HEK293 (cell line): ENCODE measurements around the gene ROR2.

Experiments
- ELK4 ChIP-seq: IDR thresholded peaks from 2 replicates; pipeline ENCODE4 v1.6.1; 2011; ENCODE audit warnings: mild to moderate bottlenecking, low read depth, low read length, borderline replicate concordance
- GLIS1 ChIP-seq: fragments of 450-650 bp; formaldehyde crosslinking; IDR thresholded peaks from 2 replicates; pipeline ENCODE4 v1.5.1; 2016; ENCODE audit warnings: missing biosample characterization, missing genetic modification characterization
- HOXC10 ChIP-seq: sonication (generic); formaldehyde crosslinking; IDR thresholded peaks from 2 replicates; pipeline ENCODE4 v1.8.1; 2023; ENCODE audit warnings: mild to moderate bottlenecking, missing genetic modification reagents
- PRDM2 ChIP-seq: fragments of 450-650 bp; formaldehyde crosslinking; IDR thresholded peaks from 2 replicates; pipeline ENCODE4 v1.5.1; 2016; ENCODE audit warnings: missing biosample characterization, missing genetic modification characterization, borderline replicate concordance
- PRDM6 ChIP-seq: fragments of 450-650 bp; formaldehyde crosslinking; IDR thresholded peaks from 2 replicates; pipeline ENCODE4 v1.5.1; 2017; ENCODE audit warnings: missing biosample characterization, missing genetic modification characterization
- SP2 ChIP-seq: fragments of 450-650 bp; formaldehyde crosslinking; IDR thresholded peaks from 2 replicates; pipeline ENCODE4 v1.5.1; 2016; ENCODE audit warnings: missing biosample characterization, missing genetic modification characterization
- ZBTB1 ChIP-seq: fragments of 450-650 bp; formaldehyde crosslinking; IDR thresholded peaks from 2 replicates; pipeline ENCODE4 v1.5.1; 2016; ENCODE audit warnings: missing biosample characterization, missing genetic modification characterization
- ZNF174 ChIP-seq: fragments of 450-650 bp; formaldehyde crosslinking; IDR thresholded peaks from 2 replicates; pipeline ENCODE4 v1.5.0; 2017; ENCODE audit warnings: missing biosample characterization, mild to moderate bottlenecking, missing genetic modification characterization
- ZNF18 ChIP-seq: fragments of 450-650 bp; formaldehyde crosslinking; IDR thresholded peaks from 2 replicates; pipeline ENCODE4 v1.5.1; 2016; ENCODE audit warnings: missing biosample characterization, missing genetic modification characterization
- ZNF19 ChIP-seq: fragments of 450-650 bp; formaldehyde crosslinking; IDR thresholded peaks from 2 replicates; pipeline ENCODE4; 2016; ENCODE audit warnings: missing biosample characterization, missing genetic modification characterization, low read depth
- ZNF354C ChIP-seq: fragments of 450-650 bp; formaldehyde crosslinking; IDR thresholded peaks from 2 replicates; pipeline ENCODE4 v1.5.1; 2016; ENCODE audit warnings: missing biosample characterization, missing genetic modification characterization, low read depth, borderline replicate concordance
- ZNF510 ChIP-seq: fragments of 450-650 bp; formaldehyde crosslinking; IDR thresholded peaks from 2 replicates; pipeline ENCODE4 v1.5.1; 2018; ENCODE audit warnings: mild to moderate bottlenecking, missing genetic modification characterization, missing biosample characterization; ENCODE audit not compliant: insufficient replicate concordance
- ZNF548 ChIP-seq: fragments of 450-650 bp; formaldehyde crosslinking; IDR thresholded peaks from 2 replicates; pipeline ENCODE4 v1.5.1; 2016; ENCODE audit warnings: missing biosample characterization, missing genetic modification characterization
- ZNF645 ChIP-seq: fragments of 450-650 bp; formaldehyde crosslinking; IDR thresholded peaks from 2 replicates; pipeline ENCODE4; 2016; ENCODE audit warnings: missing biosample characterization, missing genetic modification characterization
- ZNF654 ChIP-seq: fragments of 450-650 bp; formaldehyde crosslinking; IDR thresholded peaks from 2 replicates; pipeline ENCODE4 v1.5.1; 2016; ENCODE audit warnings: low read depth, missing biosample characterization, missing genetic modification characterization
- ZNF658 ChIP-seq: fragments of 450-650 bp; formaldehyde crosslinking; IDR thresholded peaks from 2 replicates; pipeline ENCODE4; 2016; ENCODE audit warnings: missing biosample characterization, missing genetic modification characterization
- ZNF664 ChIP-seq: fragments of 450-650 bp; formaldehyde crosslinking; IDR thresholded peaks from 2 replicates; pipeline ENCODE4 v1.5.1; 2016; ENCODE audit warnings: missing biosample characterization, missing genetic modification characterization
- ZNF747 ChIP-seq: fragments of 450-650 bp; formaldehyde crosslinking; IDR thresholded peaks from 2 replicates; pipeline ENCODE4 v1.5.1; 2016; ENCODE audit warnings: missing biosample characterization, missing genetic modification characterization
- ZNF76 ChIP-seq: fragments of 450-650 bp; formaldehyde crosslinking; IDR thresholded peaks from 2 replicates; pipeline ENCODE4; 2016; ENCODE audit warnings: low read depth, missing biosample characterization, missing genetic modification characterization, borderline replicate concordance
- ZNF768 ChIP-seq: fragments of 450-650 bp; formaldehyde crosslinking; IDR thresholded peaks from 2 replicates; pipeline ENCODE4 v1.5.1; 2018; ENCODE audit warnings: missing biosample characterization, mild to moderate bottlenecking, missing genetic modification characterization
- ZNF830 ChIP-seq: fragments of 450-650 bp; IDR thresholded peaks from 2 replicates; pipeline ENCODE4 v1.5.0; 2018; ENCODE audit warnings: missing biosample characterization, missing genetic modification characterization, low read depth, mild to moderate bottlenecking, moderate library complexity
- ZSCAN18 ChIP-seq: fragments of 450-650 bp; formaldehyde crosslinking; IDR thresholded peaks from 2 replicates; pipeline ENCODE4 v1.5.1; 2016; ENCODE audit warnings: missing biosample characterization, missing genetic modification characterization
- ZSCAN30 ChIP-seq: fragments of 450-650 bp; IDR thresholded peaks from 2 replicates; pipeline ENCODE4 v1.5.1; 2018; ENCODE audit warnings: missing biosample characterization, mild to moderate bottlenecking, missing genetic modification characterization, moderate library complexity
- ZSCAN4 ChIP-seq: fragments of 450-650 bp; formaldehyde crosslinking; IDR thresholded peaks from 2 replicates; pipeline ENCODE4 v1.5.1; 2017; ENCODE audit warnings: missing biosample characterization, missing genetic modification characterization
- ZXDB ChIP-seq: fragments of 450-650 bp; formaldehyde crosslinking; IDR thresholded peaks from 2 replicates; pipeline ENCODE4 v1.5.1; 2016; ENCODE audit warnings: missing biosample characterization, missing genetic modification characterization

Gene ROR2

GRCh38 chr9:91945277-91946085, 4.5 kb downstream of the ROR2 start (continued):
- no peak for TF ChIP-seq ZSCAN18 (tag by site-specific recombination)
- TF ChIP-seq ZBTB1 (tag by site-specific recombination), result no peak
- no peak for TF ChIP-seq ZNF830
- no peak for TF ChIP-seq ZNF747
- no peak for TF ChIP-seq ZNF19 (tag by site-specific recombination)
- 0 out of 2 replicates have a peak, but pooled peaks have one; percentile 37 for TF ChIP-seq ZSCAN30
- peak; percentile 24; the same call in 1 of the 2 replicates for TF ChIP-seq GLIS1 (tag by site-specific recombination)
- no peak for TF ChIP-seq ZNF645 (tag by site-specific recombination)
- TF ChIP-seq ZXDB (tag by site-specific recombination), result 0 out of 2 replicates have a peak, but pooled peaks have one; percentile 15
- no peak for TF ChIP-seq ZNF654 (tag by site-specific recombination)
- no peak for TF ChIP-seq ZNF76 (tag by site-specific recombination)
- no peak for TF ChIP-seq ZNF548
- no peak for TF ChIP-seq ZNF664
- TF ChIP-seq PRDM2 (tag by site-specific recombination), result no peak
- peak; percentile 39 for TF ChIP-seq SP2 (tag by site-specific recombination)
- no peak for TF ChIP-seq ZNF354C
- no peak for TF ChIP-seq ELK4
- no peak for TF ChIP-seq ZNF174 (tag by site-specific recombination)
- TF ChIP-seq ZSCAN4 (tag by site-specific recombination), result no peak
- no peak for TF ChIP-seq ZNF768 (tag by site-specific recombination)
- peak; percentile 84; the same call in 1 of the 2 replicates for TF ChIP-seq ZNF18 (tag by site-specific recombination)
- TF ChIP-seq PRDM6 (tag by site-specific recombination), result peak; percentile 92
- TF ChIP-seq HOXC10 (CRISPR knock-in tag), result no peak
- TF ChIP-seq ZNF658 (tag by site-specific recombination), result no peak
- no peak for TF ChIP-seq ZNF510
